ENCODE measurements around the gene TPSD1. TPM values are rescaled to one million over a fixed set of nuclear protein-coding genes. Genes with fewer than 3 reads are reported as not detected.

TPSD1 gene
- total and polyA plus RNA-seq, 9 of the 15 experiments (the other 6 are each of a cell fraction or from before 2014, with no cell fraction given): not detected

GRCh38 chr16:1210461-1210860, 45.4 kb upstream of the TPSD1 start:
- intact Hi-C loops (cut with micrococcal nuclease) (no loop called here), in situ Hi-C loops (cut with MboI) (no loop called here)
- 0% methylated on average over 7 of the region's 23 CpGs for WGBS (ENCODE audit: insufficient coverage, low coverage, missing lambda C conversion rate)
- Histone ChIP-seq H3K4me3 (no peak overlapping the region), H3K4me2 (ENCODE audit: insufficient read depth, low read length) (no peak overlapping the region), H3K9me1 (ENCODE audit: control insufficient read depth, insufficient read depth, low read length) (no peaks in the 10 kb centered on the region), H2AFZ (ENCODE audit: low read depth, low read length) (no peak overlapping the region), H3K27ac (ENCODE audit: extremely low read depth, low read depth, low read length) (no peak overlapping the region), H3K4me1 (replicated peaks in 1 of 2; ENCODE audit: control insufficient read depth in 2 of 2, insufficient read depth in 2 of 2, low read length in 2 of 2) (peaks cover 0 to 59% of the 10 kb centered on the region in 2 experiments; a peak in 1 of 5 replicates), H3K36me3 (ENCODE audit: control insufficient read depth, insufficient read depth, low read length) (no peaks in the 10 kb centered on the region), H3K79me2 (ENCODE audit: control insufficient read depth, insufficient read depth, low read length) (no peaks in the 10 kb centered on the region), H3K9me3 (replicated peaks; ENCODE audit: control insufficient read depth, insufficient read depth, low read depth, low read length) (no peaks in the 10 kb centered on the region), H3K27me3 (ENCODE audit: control insufficient read depth in 2 of 2, insufficient read depth in 2 of 2, low read length in 2 of 2) (peaks cover 33 to 88% of the 10 kb centered on the region in 2 experiments; a peak in 4 of 5 replicates), H3K9ac (ENCODE audit: insufficient read depth in 1 of 2, low read depth in 2 of 2, low read length in 2 of 2) (no peak overlapping the region), H4K20me1 (replicated peaks; ENCODE audit: control insufficient read depth, insufficient read depth, low read length) (no peaks in the 10 kb centered on the region; the same call in 1 of the 2 replicates)
- ATAC-seq (no peak), DNase-seq (ENCODE audit: extremely low read depth in 1 of 4, low spot score in 3 of 4) (no peak), FAIRE-seq (no peak)
- POLR2A ChIA-PET: interaction anchor here (0.6 kb wide), 1 partner anchor 166 kb away, joined by 3 read pairs; no protein-coding TSS in a partner anchor
- CTCF ChIA-PET (ENCODE audit: low intra/inter-chr PET ratio): no interaction called here
- BruUV-seq (replicated peaks): no TSS peak
- TF ChIP-seq NBN (IDR thresholded peaks at IDR 0.05; ENCODE audit: low read depth): no peak
- TF ChIP-seq TCFL5 (CRISPR knock-in tag; conservative IDR thresholded peaks at IDR 0.05): no peak
- TF ChIP-seq TGIF2 (CRISPR knock-in tag; IDR thresholded peaks at IDR 0.05): no peak
- no peak for TF ChIP-seq KAT7 (CRISPR knock-in tag; IDR thresholded peaks at IDR 0.05; ENCODE audit: borderline replicate concordance)
- no peak for TF ChIP-seq MTA3 (IDR thresholded peaks at IDR 0.05; ENCODE audit: borderline replicate concordance)
- no peak for TF ChIP-seq ZNF280B (CRISPR knock-in tag; IDR thresholded peaks at IDR 0.05)
- TF ChIP-seq ZNF217 (CRISPR knock-in tag; IDR thresholded peaks at IDR 0.05): no peak
- TF ChIP-seq REST (IDR thresholded peaks at IDR 0.05; ENCODE audit: borderline replicate concordance): no peak
- no peak for TF ChIP-seq REST (CRISPR knock-in tag; IDR thresholded peaks at IDR 0.05; ENCODE audit: low read depth)
- no peak for TF ChIP-seq TFAM (CRISPR knock-in tag; conservative IDR thresholded peaks at IDR 0.05)
- no peak for TF ChIP-seq SIN3A (IDR thresholded peaks at IDR 0.05; ENCODE audit: borderline replicate concordance in 2 of 2, control insufficient read depth in 1 of 2, low read depth in 2 of 2, low read length in 2 of 2)
- no peak for TF ChIP-seq SNIP1 (IDR thresholded peaks at IDR 0.05; ENCODE audit: low read depth)
- TF ChIP-seq MAZ (CRISPR knock-in tag; conservative IDR thresholded peaks at IDR 0.05 in 1 of 2, IDR thresholded peaks at IDR 0.05 in 1 of 2): no peak
- TF ChIP-seq SLC30A9 (CRISPR knock-in tag; IDR thresholded peaks at IDR 0.05): no peak
